ENCODE data around the gene P4HA2. TPM values are rescaled to one million over a fixed set of nuclear protein-coding genes. Genes with fewer than 3 reads are reported as not detected.

The P4HA2 gene
- total and polyA plus RNA-seq, 2 experiments from 2014 or later, result 5.9 to 8.0 TPM

DNA sequence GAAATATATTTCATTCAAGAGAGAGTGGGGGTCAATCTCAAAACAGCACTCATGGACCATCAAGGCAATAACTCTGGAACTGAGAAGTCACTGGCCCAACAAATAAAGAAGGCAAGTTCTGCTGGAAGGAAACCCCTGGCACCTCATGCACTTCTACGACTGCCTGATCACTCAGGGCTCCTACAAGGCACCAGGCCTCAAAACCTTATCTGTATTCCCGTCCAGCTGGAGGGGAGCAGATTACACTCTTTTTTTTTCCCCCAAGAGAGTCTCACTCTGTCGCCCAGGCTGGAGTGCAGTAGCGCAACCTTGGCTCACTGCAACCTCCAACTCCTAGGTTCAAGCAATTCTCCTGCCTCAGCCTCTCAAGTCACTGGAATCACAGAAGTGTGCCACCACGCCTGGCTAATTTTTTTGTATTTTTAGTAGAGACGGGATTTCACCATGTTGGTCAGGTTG lies 49.9 kb downstream of the P4HA2 start:
- Mint-ChIP-seq H3K27me3 (ENCODE audit: insufficient read depth, low read depth, poor library complexity) (peaks cover 4% of the 10 kb centered on the region), H3K36me3 (ENCODE audit: low read depth) (no peaks in the 10 kb centered on the region), H3K4me3 (no peak overlapping the region), H3K9me3 (no peaks in the 10 kb centered on the region), H3K4me1 (peaks cover 19% of the 10 kb centered on the region; the same call in 2 of the 3 replicates), H3K27ac (no peak overlapping the region)
- H3K4me3 ChIP-seq, result no peak overlapping the region
- no peaks in the 10 kb centered on the region for H3K27me3 ChIP-seq (ENCODE audit: insufficient read depth)
- no peak overlapping the region for H3K27ac ChIP-seq (ENCODE audit: low read depth)
- DNase-seq (ENCODE audit: low spot score) (no peak), ATAC-seq (no peak)
- H2AFZ ChIP-seq, result no peak overlapping the region
- H3K79me2 ChIP-seq (replicated peaks; ENCODE audit: insufficient read depth), result no peaks in the 10 kb centered on the region
- TF ChIP-seq, protein P1, sequence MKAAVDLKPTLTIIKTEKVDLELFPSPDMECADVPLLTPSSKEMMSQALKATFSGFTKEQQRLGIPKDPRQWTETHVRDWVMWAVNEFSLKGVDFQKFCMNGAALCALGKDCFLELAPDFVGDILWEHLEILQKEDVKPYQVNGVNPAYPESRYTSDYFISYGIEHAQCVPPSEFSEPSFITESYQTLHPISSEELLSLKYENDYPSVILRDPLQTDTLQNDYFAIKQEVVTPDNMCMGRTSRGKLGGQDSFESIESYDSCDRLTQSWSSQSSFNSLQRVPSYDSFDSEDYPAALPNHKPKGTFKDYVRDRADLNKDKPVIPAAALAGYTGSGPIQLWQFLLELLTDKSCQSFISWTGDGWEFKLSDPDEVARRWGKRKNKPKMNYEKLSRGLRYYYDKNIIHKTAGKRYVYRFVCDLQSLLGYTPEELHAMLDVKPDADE (IDR thresholded peaks at IDR 0.05), result no peak
- no peak for TF ChIP-seq ZNF331 (CRISPR knock-in tag; IDR thresholded peaks at IDR 0.05; ENCODE audit: low read depth)
- no peak for TF ChIP-seq POLR2AphosphoS5 (IDR thresholded peaks at IDR 0.05; ENCODE audit: low read depth)
- TF ChIP-seq ZNF114 (CRISPR knock-in tag; IDR thresholded peaks at IDR 0.05), result no peak
- no peak for TF ChIP-seq CREB1 (CRISPR knock-in tag; IDR thresholded peaks at IDR 0.05; ENCODE audit: low read depth)
- no peak for TF ChIP-seq JUNB (IDR thresholded peaks at IDR 0.05; ENCODE audit: unreplicated experiment)
- TF ChIP-seq, protein P2, sequence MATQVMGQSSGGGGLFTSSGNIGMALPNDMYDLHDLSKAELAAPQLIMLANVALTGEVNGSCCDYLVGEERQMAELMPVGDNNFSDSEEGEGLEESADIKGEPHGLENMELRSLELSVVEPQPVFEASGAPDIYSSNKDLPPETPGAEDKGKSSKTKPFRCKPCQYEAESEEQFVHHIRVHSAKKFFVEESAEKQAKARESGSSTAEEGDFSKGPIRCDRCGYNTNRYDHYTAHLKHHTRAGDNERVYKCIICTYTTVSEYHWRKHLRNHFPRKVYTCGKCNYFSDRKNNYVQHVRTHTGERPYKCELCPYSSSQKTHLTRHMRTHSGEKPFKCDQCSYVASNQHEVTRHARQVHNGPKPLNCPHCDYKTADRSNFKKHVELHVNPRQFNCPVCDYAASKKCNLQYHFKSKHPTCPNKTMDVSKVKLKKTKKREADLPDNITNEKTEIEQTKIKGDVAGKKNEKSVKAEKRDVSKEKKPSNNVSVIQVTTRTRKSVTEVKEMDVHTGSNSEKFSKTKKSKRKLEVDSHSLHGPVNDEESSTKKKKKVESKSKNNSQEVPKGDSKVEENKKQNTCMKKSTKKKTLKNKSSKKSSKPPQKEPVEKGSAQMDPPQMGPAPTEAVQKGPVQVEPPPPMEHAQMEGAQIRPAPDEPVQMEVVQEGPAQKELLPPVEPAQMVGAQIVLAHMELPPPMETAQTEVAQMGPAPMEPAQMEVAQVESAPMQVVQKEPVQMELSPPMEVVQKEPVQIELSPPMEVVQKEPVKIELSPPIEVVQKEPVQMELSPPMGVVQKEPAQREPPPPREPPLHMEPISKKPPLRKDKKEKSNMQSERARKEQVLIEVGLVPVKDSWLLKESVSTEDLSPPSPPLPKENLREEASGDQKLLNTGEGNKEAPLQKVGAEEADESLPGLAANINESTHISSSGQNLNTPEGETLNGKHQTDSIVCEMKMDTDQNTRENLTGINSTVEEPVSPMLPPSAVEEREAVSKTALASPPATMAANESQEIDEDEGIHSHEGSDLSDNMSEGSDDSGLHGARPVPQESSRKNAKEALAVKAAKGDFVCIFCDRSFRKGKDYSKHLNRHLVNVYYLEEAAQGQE (IDR thresholded peaks at IDR 0.05; ENCODE audit: unreplicated experiment), result no peak
- no peak for TF ChIP-seq EZH2phosphoT487 (IDR thresholded peaks at IDR 0.05; ENCODE audit: unreplicated experiment)
- TF ChIP-seq NANOG (IDR thresholded peaks at IDR 0.05; ENCODE audit: borderline replicate concordance), result no peak
- TF ChIP-seq STAT1 (IDR thresholded peaks at IDR 0.05; ENCODE audit: unreplicated experiment), result no peak
- TF ChIP-seq, protein P3, sequence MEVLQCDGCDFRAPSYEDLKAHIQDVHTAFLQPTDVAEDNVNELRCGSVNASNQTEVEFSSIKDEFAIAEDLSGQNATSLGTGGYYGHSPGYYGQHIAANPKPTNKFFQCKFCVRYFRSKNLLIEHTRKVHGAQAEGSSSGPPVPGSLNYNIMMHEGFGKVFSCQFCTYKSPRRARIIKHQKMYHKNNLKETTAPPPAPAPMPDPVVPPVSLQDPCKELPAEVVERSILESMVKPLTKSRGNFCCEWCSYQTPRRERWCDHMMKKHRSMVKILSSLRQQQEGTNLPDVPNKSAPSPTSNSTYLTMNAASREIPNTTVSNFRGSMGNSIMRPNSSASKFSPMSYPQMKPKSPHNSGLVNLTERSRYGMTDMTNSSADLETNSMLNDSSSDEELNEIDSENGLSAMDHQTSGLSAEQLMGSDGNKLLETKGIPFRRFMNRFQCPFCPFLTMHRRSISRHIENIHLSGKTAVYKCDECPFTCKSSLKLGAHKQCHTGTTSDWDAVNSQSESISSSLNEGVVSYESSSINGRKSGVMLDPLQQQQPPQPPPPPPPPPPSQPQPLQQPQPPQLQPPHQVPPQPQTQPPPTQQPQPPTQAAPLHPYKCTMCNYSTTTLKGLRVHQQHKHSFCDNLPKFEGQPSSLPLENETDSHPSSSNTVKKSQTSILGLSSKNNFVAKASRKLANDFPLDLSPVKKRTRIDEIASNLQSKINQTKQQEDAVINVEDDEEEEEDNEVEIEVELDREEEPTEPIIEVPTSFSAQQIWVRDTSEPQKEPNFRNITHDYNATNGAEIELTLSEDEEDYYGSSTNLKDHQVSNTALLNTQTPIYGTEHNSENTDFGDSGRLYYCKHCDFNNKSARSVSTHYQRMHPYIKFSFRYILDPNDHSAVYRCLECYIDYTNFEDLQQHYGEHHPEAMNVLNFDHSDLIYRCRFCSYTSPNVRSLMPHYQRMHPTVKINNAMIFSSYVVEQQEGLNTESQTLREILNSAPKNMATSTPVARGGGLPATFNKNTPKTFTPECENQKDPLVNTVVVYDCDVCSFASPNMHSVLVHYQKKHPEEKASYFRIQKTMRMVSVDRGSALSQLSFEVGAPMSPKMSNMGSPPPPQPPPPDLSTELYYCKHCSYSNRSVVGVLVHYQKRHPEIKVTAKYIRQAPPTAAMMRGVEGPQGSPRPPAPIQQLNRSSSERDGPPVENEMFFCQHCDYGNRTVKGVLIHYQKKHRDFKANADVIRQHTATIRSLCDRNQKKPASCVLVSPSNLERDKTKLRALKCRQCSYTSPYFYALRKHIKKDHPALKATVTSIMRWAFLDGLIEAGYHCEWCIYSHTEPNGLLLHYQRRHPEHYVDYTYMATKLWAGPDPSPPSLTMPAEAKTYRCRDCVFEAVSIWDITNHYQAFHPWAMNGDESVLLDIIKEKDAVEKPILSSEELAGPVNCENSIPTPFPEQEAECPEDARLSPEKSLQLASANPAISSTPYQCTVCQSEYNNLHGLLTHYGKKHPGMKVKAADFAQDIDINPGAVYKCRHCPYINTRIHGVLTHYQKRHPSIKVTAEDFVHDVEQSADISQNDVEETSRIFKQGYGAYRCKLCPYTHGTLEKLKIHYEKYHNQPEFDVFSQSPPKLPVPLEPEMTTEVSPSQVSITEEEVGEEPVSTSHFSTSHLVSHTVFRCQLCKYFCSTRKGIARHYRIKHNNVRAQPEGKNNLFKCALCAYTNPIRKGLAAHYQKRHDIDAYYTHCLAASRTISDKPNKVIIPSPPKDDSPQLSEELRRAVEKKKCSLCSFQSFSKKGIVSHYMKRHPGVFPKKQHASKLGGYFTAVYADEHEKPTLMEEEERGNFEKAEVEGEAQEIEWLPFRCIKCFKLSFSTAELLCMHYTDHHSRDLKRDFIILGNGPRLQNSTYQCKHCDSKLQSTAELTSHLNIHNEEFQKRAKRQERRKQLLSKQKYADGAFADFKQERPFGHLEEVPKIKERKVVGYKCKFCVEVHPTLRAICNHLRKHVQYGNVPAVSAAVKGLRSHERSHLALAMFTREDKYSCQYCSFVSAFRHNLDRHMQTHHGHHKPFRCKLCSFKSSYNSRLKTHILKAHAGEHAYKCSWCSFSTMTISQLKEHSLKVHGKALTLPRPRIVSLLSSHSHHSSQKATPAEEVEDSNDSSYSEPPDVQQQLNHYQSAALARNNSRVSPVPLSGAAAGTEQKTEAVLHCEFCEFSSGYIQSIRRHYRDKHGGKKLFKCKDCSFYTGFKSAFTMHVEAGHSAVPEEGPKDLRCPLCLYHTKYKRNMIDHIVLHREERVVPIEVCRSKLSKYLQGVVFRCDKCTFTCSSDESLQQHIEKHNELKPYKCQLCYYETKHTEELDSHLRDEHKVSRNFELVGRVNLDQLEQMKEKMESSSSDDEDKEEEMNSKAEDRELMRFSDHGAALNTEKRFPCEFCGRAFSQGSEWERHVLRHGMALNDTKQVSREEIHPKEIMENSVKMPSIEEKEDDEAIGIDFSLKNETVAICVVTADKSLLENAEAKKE (CRISPR knock-in tag; IDR thresholded peaks at IDR 0.05), result no peak
- TF ChIP-seq EZH2 (IDR thresholded peaks at IDR 0.05; ENCODE audit: low read depth, unreplicated experiment), result no peak
- no peak for TF ChIP-seq CTCF (conservative IDR thresholded peaks at IDR 0.05; ENCODE audit: low read depth in 2 of 2)
- no peak overlapping the region for H3K4me2 ChIP-seq
- H3F3A ChIP-seq (replicated peaks; ENCODE audit: low read depth), result no peaks in the 10 kb centered on the region
- no peaks in the 10 kb centered on the region for H3K36me3 ChIP-seq (ENCODE audit: insufficient read depth)
- H3K9me2 ChIP-seq (ENCODE audit: insufficient read depth), result no peaks in the 10 kb centered on the region
- H3K4me1 ChIP-seq (ENCODE audit: insufficient read depth), result peaks cover 3% of the 10 kb centered on the region; the same call in 1 of the 2 replicates
- no peaks in the 10 kb centered on the region for H4K20me1 ChIP-seq (replicated peaks; ENCODE audit: insufficient read depth)

All from GM23338 (cell line).